Gastrocnemius medialis (tissue), 4 donors: ENCODE measurements around the gene MIGA2. TPM values are rescaled to one million over a fixed set of nuclear protein-coding genes. Genes with fewer than 3 reads are reported as not detected.

Experiments used
- ATAC-seq, 2 donors: fragments of 150-250 bp; one replicate each; pipeline ENCODE4 v1.9.1; 2016
- DNase-seq, 2 donors: peaks; one replicate each; pipeline ENCODE4 v3.0.0-alpha.2; 2019
- H3K27ac ChIP-seq, 4 donors: fragments of 200-600 bp; sonication (generic); 1 replicate in 1 of 4; 2 replicates in 3 of 4; pipeline ENCODE4 v1.5.1; 2016 to 2018; ENCODE audit warnings: mild to moderate bottlenecking in 2 of 4, moderate library complexity in 1 of 4
- H3K27me3 ChIP-seq, 3 donors: fragments of 200-600 bp; sonication (generic) in 2 of 3; 1 replicate in 1 of 3; 2 replicates in 2 of 3; pipeline versions ENCODE4 v1.5.1 to v1.6.0; 2016 to 2019; ENCODE audit warnings: mild to moderate bottlenecking in 1 of 3, moderate library complexity in 1 of 3
- H3K36me3 ChIP-seq, 2 donors: fragments of 200-600 bp; sonication (generic) in 1 of 2; one replicate each; pipeline ENCODE4 v1.5.1; 2017 to 2018
- H3K4me1 ChIP-seq, 2 donors: fragments of 200-600 bp; sonication (generic) in 1 of 2; one replicate each; pipeline ENCODE4 v1.5.1; 2016 to 2017; ENCODE audit warnings: mild to moderate bottlenecking in 2 of 2
- H3K4me3 ChIP-seq, 4 donors: fragments of 200-600 bp; sonication (generic) in 3 of 4; 1 replicate in 1 of 4; 2 replicates in 3 of 4; pipeline ENCODE4 v1.5.1; 2016 to 2019; ENCODE audit warnings: mild to moderate bottlenecking in 2 of 4
- H3K9me3 ChIP-seq, 3 donors: fragments of 200-600 bp; sonication (generic) in 2 of 3; 1 replicate in 1 of 3; 2 replicates in 2 of 3; pipeline ENCODE4 v1.5.1; 2016 to 2019
- POLR2A ChIP-seq, 2 donors: fragments of 450-650 bp; IDR thresholded peaks; one replicate each; pipeline ENCODE4 v1.6.1; 2017; ENCODE audit warnings: antibody characterized with exemption in 2 of 2, mild to moderate bottlenecking in 2 of 2, moderate library complexity in 2 of 2
- in situ Hi-C, 4 donors: fragments of 200-750 bp; cut with MboI; loops; one replicate each; pipeline versions ENCODE4 v1.15.0 to v1.8.0; 2017; ENCODE audit warnings: low sequenced_read_pairs in 4 of 4
- intact Hi-C: fragments of 100-400 bp; cut with DNase I; formaldehyde crosslinking; loops from one replicate; pipeline ENCODE4 v1.15.1; 2023; ENCODE audit warnings: low total_unique reads
- total RNA-seq, 4 donors: library from RNA; depleted of rRNA; stranded (reverse); fragments of >200 nt; gene quantifications; one replicate each; pipeline versions ENCODE4 v1.1.0 to v1.2.3, GENCODE V29; 2016
- TF ChIP-seq, protein P1 (sequence below), 5 experiments: fragments of 450-650 bp in 3 of 5; fragments of 200-600 bp in 2 of 5; sonication (generic) in 2 of 5; IDR thresholded peaks in 4 of 5; conservative IDR thresholded peaks in 1 of 5; 1 replicate in 4 of 5; 2 replicates in 1 of 5; pipeline ENCODE4 v1.5.1; 2016 to 2019; ENCODE audit warnings: antibody characterized with exemption in 5 of 5, mild to moderate bottlenecking in 3 of 5, moderate library complexity in 3 of 5

Gene MIGA2
- total RNA-seq, 4 donors from 2014 or later, result 5.8 to 20.6 (median 18.1) TPM

- no peaks in the 10 kb centered on the region for H3K9me3 ChIP-seq
- intact Hi-C loops (loop anchor here (2.0 to 5.0 kb wide), 2 partner anchors 29 to 44 kb away; partner anchors contain the start of genes CRAT, MIGA2 and PTPA), in situ Hi-C loops (no loop called here)
- no peak for TF ChIP-seq POLR2A (IDR thresholded peaks at IDR 0.05)
- TF ChIP-seq, protein P1, sequence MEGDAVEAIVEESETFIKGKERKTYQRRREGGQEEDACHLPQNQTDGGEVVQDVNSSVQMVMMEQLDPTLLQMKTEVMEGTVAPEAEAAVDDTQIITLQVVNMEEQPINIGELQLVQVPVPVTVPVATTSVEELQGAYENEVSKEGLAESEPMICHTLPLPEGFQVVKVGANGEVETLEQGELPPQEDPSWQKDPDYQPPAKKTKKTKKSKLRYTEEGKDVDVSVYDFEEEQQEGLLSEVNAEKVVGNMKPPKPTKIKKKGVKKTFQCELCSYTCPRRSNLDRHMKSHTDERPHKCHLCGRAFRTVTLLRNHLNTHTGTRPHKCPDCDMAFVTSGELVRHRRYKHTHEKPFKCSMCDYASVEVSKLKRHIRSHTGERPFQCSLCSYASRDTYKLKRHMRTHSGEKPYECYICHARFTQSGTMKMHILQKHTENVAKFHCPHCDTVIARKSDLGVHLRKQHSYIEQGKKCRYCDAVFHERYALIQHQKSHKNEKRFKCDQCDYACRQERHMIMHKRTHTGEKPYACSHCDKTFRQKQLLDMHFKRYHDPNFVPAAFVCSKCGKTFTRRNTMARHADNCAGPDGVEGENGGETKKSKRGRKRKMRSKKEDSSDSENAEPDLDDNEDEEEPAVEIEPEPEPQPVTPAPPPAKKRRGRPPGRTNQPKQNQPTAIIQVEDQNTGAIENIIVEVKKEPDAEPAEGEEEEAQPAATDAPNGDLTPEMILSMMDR (IDR thresholded peaks at IDR 0.05 in 4 of 5, conservative IDR thresholded peaks at IDR 0.05 in 1 of 5), result no peak
- DNase-seq, result no peak
- H3K27me3 ChIP-seq, result no peaks in the 10 kb centered on the region
- H3K36me3 ChIP-seq, result peaks cover 0 to 14% of the 10 kb centered on the region in 2 donors
- H3K27ac ChIP-seq, result peak overlapping the region; percentile 84 to 96 (median 93)
- ATAC-seq, result peak; percentile 22 to 45
- H3K4me1 ChIP-seq, result peaks cover 10 to 19% of the 10 kb centered on the region in 2 donors
- peak overlapping the region; percentile 77 to 89 (median 82) for H3K4me3 ChIP-seq
These were observed 45.0 kb downstream of the MIGA2 start for GRCh38 chr9:129081388-129081904.

DNA sequence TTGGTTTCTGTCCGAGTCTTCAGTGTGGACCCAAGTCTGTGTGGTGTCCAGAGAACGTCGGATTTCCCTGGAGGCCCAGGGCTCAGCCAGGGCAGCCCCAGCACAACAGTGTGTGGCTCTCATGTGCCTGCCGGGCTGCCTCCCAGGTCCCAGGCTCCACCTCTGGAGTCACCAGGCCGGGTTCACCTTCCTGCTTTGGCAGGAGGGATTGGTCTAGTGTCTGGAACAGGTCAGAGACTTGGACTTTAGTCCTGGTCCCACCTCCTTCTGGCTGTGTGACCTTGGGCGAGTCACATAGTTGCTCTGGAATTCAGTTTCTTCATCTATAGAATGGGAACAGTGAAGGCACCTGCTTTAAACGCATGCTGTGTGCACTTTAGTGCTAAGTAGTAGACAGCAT lies 47.7 kb downstream of the MIGA2 start:
- intact Hi-C loops (loop anchor here (5.0 kb wide), 1 partner anchor 47 kb away; the partner anchor contains the start of gene MIGA2), in situ Hi-C loops (no loop called here)
- Histone ChIP-seq H3K4me3 (no peak overlapping the region), H3K4me1 (peaks cover 10 to 19% of the 10 kb centered on the region in 2 donors), H3K27me3 (no peaks in the 10 kb centered on the region), H3K27ac (peak overlapping the region in 2 of 4 donors; percentile 18 to 21), H3K9me3 (no peaks in the 10 kb centered on the region), H3K36me3 (peaks cover 0 to 34% of the 10 kb centered on the region in 2 donors)
- DNase-seq (no peak), ATAC-seq (no peak)
- TF ChIP-seq, protein P1 (IDR thresholded peaks at IDR 0.05 in 4 of 5, conservative IDR thresholded peaks at IDR 0.05 in 1 of 5), result no peak
- no peak for TF ChIP-seq POLR2A (IDR thresholded peaks at IDR 0.05)

- H3K27ac ChIP-seq, result no peak overlapping the region
- H3K36me3 ChIP-seq, result peaks cover 0 to 44% of the 10 kb centered on the region in 2 donors
- TF ChIP-seq, protein P1 (IDR thresholded peaks at IDR 0.05 in 4 of 5, conservative IDR thresholded peaks at IDR 0.05 in 1 of 5), result no peak
- DNase-seq (no peak), ATAC-seq (no peak)
- no peaks in the 10 kb centered on the region for H3K9me3 ChIP-seq
- no peaks in the 10 kb centered on the region for H3K27me3 ChIP-seq
- no peak overlapping the region for H3K4me3 ChIP-seq
- intact Hi-C loops (no loop called here), in situ Hi-C loops (no loop called here)
- H3K4me1 ChIP-seq, result peaks cover 0 to under 1% of the 10 kb centered on the region in 2 donors
These were observed 52.8 kb downstream of the MIGA2 start for GRCh38 chr9:129089246-129089645.

GRCh38 chr9:129093602-129094386 lies 57.4 kb downstream of the MIGA2 start:
- H3K4me1 ChIP-seq, result peaks cover 0 to 6% of the 10 kb centered on the region in 2 donors
- intact Hi-C loops (no loop called here), in situ Hi-C loops (no loop called here)
- H3K9me3 ChIP-seq, result no peaks in the 10 kb centered on the region
- ATAC-seq (no peak), DNase-seq (no peak)
- peak overlapping the region; percentile 18 to 58 (median 30) for H3K27ac ChIP-seq
- H3K4me3 ChIP-seq, result no peak overlapping the region
- H3K27me3 ChIP-seq, result no peaks in the 10 kb centered on the region
- H3K36me3 ChIP-seq, result peaks cover 0 to 50% of the 10 kb centered on the region in 2 donors
- TF ChIP-seq, protein P1 (IDR thresholded peaks at IDR 0.05 in 4 of 5, conservative IDR thresholded peaks at IDR 0.05 in 1 of 5), result no peak
- TF ChIP-seq POLR2A (IDR thresholded peaks at IDR 0.05), result no peak
